Heart left ventricle (tissue), 16 donors: ENCODE data around the gene REPS2. TPM values are rescaled to one million over a fixed set of nuclear protein-coding genes. Genes with fewer than 3 reads are reported as not detected.

Source experiments
- ATAC-seq, 4 donors: fragments of 200-7000 bp; cut with Tn5 transposase; one replicate each; pipeline ENCODE4 v1.9.1; 2020 to 2022; ENCODE audit warnings: moderate library complexity in 4 of 4, mild to moderate bottlenecking in 3 of 4, moderate number of reproducible peaks in 1 of 4
- DNase-seq, 5 donors: peaks; one replicate each; pipeline ENCODE4 v3.0.0-alpha.2; 2020
- H3K27ac ChIP-seq, 12 donors: fragments of 200-600 bp; sonication (generic) in 4 of 12; one replicate each; pipeline versions ENCODE4 v1.5.0 to v1.8.0; 2016 to 2022; ENCODE audit warnings: mild to moderate bottlenecking in 2 of 12
- H3K27me3 ChIP-seq, 9 donors: fragments of 200-600 bp; sonication (generic) in 2 of 9; one replicate each; pipeline versions ENCODE4 v1.5.1 to v1.8.0; 2016 to 2022; ENCODE audit warnings: mild to moderate bottlenecking in 3 of 9
- H3K36me3 ChIP-seq, 9 donors: fragments of 200-600 bp; sonication (generic) in 2 of 9; one replicate each; pipeline versions ENCODE4 v1.5.0 to v1.8.0; 2018 to 2022; ENCODE audit warnings: mild to moderate bottlenecking in 2 of 9
- H3K4me1 ChIP-seq, 12 donors: fragments of 200-600 bp; sonication (generic) in 4 of 12; one replicate each; pipeline versions ENCODE4 v1.5.0 to v1.8.0; 2016 to 2022; ENCODE audit warnings: mild to moderate bottlenecking in 3 of 12
- H3K4me3 ChIP-seq, 12 donors: fragments of 200-600 bp; sonication (generic) in 4 of 12; one replicate each; pipeline versions ENCODE4 v1.5.0 to v1.8.0; 2017 to 2022; ENCODE audit warnings: mild to moderate bottlenecking in 9 of 12, moderate library complexity in 4 of 12
- H3K9me3 ChIP-seq, 12 donors: fragments of 200-600 bp; sonication (generic) in 4 of 12; one replicate each; pipeline versions ENCODE4 v1.5.0 to v1.8.0; 2016 to 2022; ENCODE audit warnings: mild to moderate bottlenecking in 1 of 12
- CTCF ChIP-seq, 12 donors: fragments of 200-600 bp; sonication (generic) in 4 of 12; IDR thresholded peaks; one replicate each; pipeline versions ENCODE4 v1.5.0 to v1.8.0; 2018 to 2022; ENCODE audit warnings: antibody characterized with exemption in 12 of 12, mild to moderate bottlenecking in 5 of 12
- POLR2A ChIP-seq, 2 donors: fragments of 450-650 bp; IDR thresholded peaks; one replicate each; pipeline ENCODE4 v1.6.1; 2017; ENCODE audit warnings: antibody characterized with exemption in 2 of 2, mild to moderate bottlenecking in 2 of 2, moderate library complexity in 2 of 2
- WGBS, 4 donors: extraction: QIAGEN DNeasy Blood & Tissue Kit in 2 of 4; methylation state at CpG; one replicate each; pipeline versions ENCODE4 v1.1.5 to v1.1.7; 2013 to 2018; 5-methylcytosine and 5-hydroxymethylcytosine counted together
- intact Hi-C, 10 donors: fragments of 100-400 bp; cut with DNase I; formaldehyde crosslinking; loops; one replicate each; pipeline versions ENCODE4 v1.11.1 to v1.14.2; 2022
- polyA plus RNA-seq, 2 donors: library from polyadenylated mRNA; stranded (reverse); fragments of 200-250 nt; gene quantifications; one replicate each; pipeline ENCODE4 v1.2.3, GENCODE V29; 2013
- total RNA-seq, 9 donors: library from RNA; depleted of rRNA in 2 of 9; stranded (reverse); fragments of >200 nt in 2 of 9; fragmentation: NEBNext Ultra II Directional in 3 of 9; extraction: Animal tissue kit (Norgen Biotek cat#: 25700) in 3 of 9; gene quantifications; one replicate each; pipeline versions ENCODE4 v1.1.0 to v1.2.4, GENCODE V29; 2016 to 2023
- donor health status: ischemic (EF 13 %, LVEDD 7.1; RV severe dilation, severe dysfunction).
- donor health status: healthy with polysubstance abuse.
- donor health status: DM: no; HTN: yes; CAD: no.
- donor health status: DM: no; HTN: no; CAD: no.
- donor health status: ischemic (EF 25% LVEDD 6.9; RV normal size, moderate dysfunction).
- donor health status: ischemic (EF 25% LVEDD 5.7; RV mildly dilated, moderate dysfunction).
- donor health status: healthy.
- donor health status: DM: yes; HTN: yes; CAD: no.
- donor health status: ischemic (EF 35%, LVEDD 5.7; RV mildly dilated, moderate dysfunction).
- donor health status: nonischemic (EF 11% LVEDD 7.7; RV severe dilation, severe dysfunction).
- donor health status: DM: yes; HTN: yes; CAD: no.
- donor health status: PGD.
- donor health status: ischemic (EF 29% LVEDD 5.4; RV normal size, mild dysfunction).
- donor health status: nonischemic (EF 23%, LVEDD 6.1; RV moderate dilation, normal function).

REPS2 gene
- total and polyA plus RNA-seq, 11 donors, result 0.89 to 11.9 (median 6.5) TPM

GRCh38 chrX:17038681-17039161 lies 92.3 kb downstream of the REPS2 start:
- DNase-seq, result peak in 1 of 5 donors; percentile 21
- Histone ChIP-seq H3K27ac (peak overlapping the region in 1 of 12 donors; percentile 47), H3K9me3 (no peaks in the 10 kb centered on the region), H3K27me3 (peaks cover 0 to 31% (median 0%) of the 10 kb centered on the region in 9 donors), H3K4me1 (peaks cover 0 to 12% (median 0%) of the 10 kb centered on the region in 12 donors), H3K36me3 (no peaks in the 10 kb centered on the region), H3K4me3 (no peak overlapping the region)
- no peak for TF ChIP-seq POLR2A (IDR thresholded peaks at IDR 0.05)
- intact Hi-C loops, result no loop called here
- WGBS, 4 donors, result 23 to 47% (median 37%) methylated on average over 7 of the region's 7 CpGs
- ATAC-seq, result peak; percentile 75 to 83 (median 78)

GRCh38 chrX:17039826-17040225 lies 93.4 kb downstream of the REPS2 start:
- Histone ChIP-seq H3K4me3 (no peak overlapping the region), H3K9me3 (no peaks in the 10 kb centered on the region), H3K27me3 (peaks cover 0 to 27% (median 0%) of the 10 kb centered on the region in 9 donors), H3K36me3 (no peaks in the 10 kb centered on the region), H3K27ac (no peak overlapping the region), H3K4me1 (peaks cover 0 to 12% (median 0%) of the 10 kb centered on the region in 12 donors)
- no peak for TF ChIP-seq POLR2A (IDR thresholded peaks at IDR 0.05)
- TF ChIP-seq CTCF (IDR thresholded peaks at IDR 0.05), result no peak
- no peak for ATAC-seq
- WGBS, 4 donors, result 70 to 94% (median 76%) methylated on average over 1 of the region's 1 CpG
- intact Hi-C loops, result loop anchor here in 4 of 10 donors (5.0 to 10.0 kb wide), 4 partner anchors 33 to 215 kb away; no protein-coding TSS in a partner anchor
- no peak for DNase-seq

- Histone ChIP-seq H3K27me3 (peaks cover 0 to 27% (median 0%) of the 10 kb centered on the region in 9 donors), H3K27ac (no peak overlapping the region), H3K36me3 (no peaks in the 10 kb centered on the region), H3K9me3 (no peaks in the 10 kb centered on the region), H3K4me1 (peaks cover 0 to 12% (median 0%) of the 10 kb centered on the region in 12 donors), H3K4me3 (no peak overlapping the region)
- no peak for TF ChIP-seq POLR2A (IDR thresholded peaks at IDR 0.05)
- no peak for TF ChIP-seq CTCF (IDR thresholded peaks at IDR 0.05)
- DNase-seq, result no peak
- ATAC-seq, result no peak
- intact Hi-C loops, result loop anchor here in 4 of 10 donors (5.0 to 10.0 kb wide), 4 partner anchors 33 to 216 kb away; no protein-coding TSS in a partner anchor
- 67 to 100% (median 91%) methylated on average over 1 of the region's 1 CpG for WGBS, 4 donors
These were observed 94.3 kb downstream of the REPS2 start for GRCh38 chrX:17040711-17041110.

- TF ChIP-seq CTCF (IDR thresholded peaks at IDR 0.05) (no peak), POLR2A (IDR thresholded peaks at IDR 0.05) (no peak)
- H3K27ac ChIP-seq, result no peak overlapping the region
- peaks cover 0 to 18% (median 0%) of the 10 kb centered on the region in 9 donors for H3K27me3 ChIP-seq
- peaks cover 0 to 12% (median 0%) of the 10 kb centered on the region in 12 donors for H3K4me1 ChIP-seq
- no peaks in the 10 kb centered on the region for H3K36me3 ChIP-seq
- no peak for DNase-seq
- H3K4me3 ChIP-seq, result no peak overlapping the region
- no peaks in the 10 kb centered on the region for H3K9me3 ChIP-seq
- intact Hi-C loops, result loop anchor here in 4 of 10 donors (5.0 to 10.0 kb wide), 4 partner anchors 35 to 217 kb away; no protein-coding TSS in a partner anchor
- no peak for ATAC-seq
These were observed 95.6 kb downstream of the REPS2 start for GRCh38 chrX:17042037-17042436.
